ENCODE results near the gene MYADM.

Gene MYADM

GRCh38 chr19:53892301-53892980 is 24.8 kb downstream of the MYADM start:
- Mint-ChIP-seq H3K9me3 (no peaks in the 10 kb centered on the region), H3K27me3 (ENCODE audit: low read depth) (peaks cover 14% of the 10 kb centered on the region), H3K4me1 (ENCODE audit: low read depth) (no peaks in the 10 kb centered on the region), H3K4me3 (no peak overlapping the region), H3K36me3 (ENCODE audit: low read depth) (no peaks in the 10 kb centered on the region), H3K27ac (no peak overlapping the region)

- Mint-ChIP-seq H3K4me3 (no peak overlapping the region), H3K4me1 (ENCODE audit: low read depth) (no peaks in the 10 kb centered on the region), H3K27ac (no peak overlapping the region)
Measured at GRCh38 chr19:53892981-53893325, 25.3 kb downstream of the MYADM start.

GRCh38 chr19:53894707-53895106 is 27.0 kb downstream of the MYADM start:
- Mint-ChIP-seq H3K36me3 (ENCODE audit: low read depth) (no peaks in the 10 kb centered on the region), H3K4me3 (no peak overlapping the region), H3K9me3 (no peaks in the 10 kb centered on the region), H3K27me3 (ENCODE audit: low read depth) (peaks cover 20% of the 10 kb centered on the region), H3K27ac (no peak overlapping the region), H3K4me1 (ENCODE audit: low read depth) (no peaks in the 10 kb centered on the region)

More at GRCh38 chr19:53892981-53893325, 25.3 kb downstream of the MYADM start:
- H3K36me3 Mint-ChIP-seq (ENCODE audit: low read depth), result no peaks in the 10 kb centered on the region
- no peaks in the 10 kb centered on the region for H3K9me3 Mint-ChIP-seq
- H3K27me3 Mint-ChIP-seq (ENCODE audit: low read depth), result peaks cover 16% of the 10 kb centered on the region

GRCh38 chr19:53896682-53897081 is 29.0 kb downstream of the MYADM start:
- Mint-ChIP-seq H3K27ac (no peak overlapping the region), H3K27me3 (ENCODE audit: low read depth) (peaks cover 17% of the 10 kb centered on the region), H3K9me3 (no peaks in the 10 kb centered on the region), H3K4me1 (ENCODE audit: low read depth) (no peaks in the 10 kb centered on the region), H3K36me3 (ENCODE audit: low read depth) (no peaks in the 10 kb centered on the region), H3K4me3 (no peak overlapping the region)

- H3K4me1 Mint-ChIP-seq (ENCODE audit: low read depth), result no peaks in the 10 kb centered on the region
- H3K9me3 Mint-ChIP-seq, result no peaks in the 10 kb centered on the region
- no peak overlapping the region for H3K27ac Mint-ChIP-seq
- H3K27me3 Mint-ChIP-seq (ENCODE audit: low read depth), result peaks cover 12% of the 10 kb centered on the region
- H3K36me3 Mint-ChIP-seq (ENCODE audit: low read depth), result no peaks in the 10 kb centered on the region
- H3K4me3 Mint-ChIP-seq, result no peak overlapping the region
Measured at GRCh38 chr19:53897459-53897858, 29.8 kb downstream of the MYADM start.

- H3K27me3 Mint-ChIP-seq (ENCODE audit: low read depth), result peaks cover 12% of the 10 kb centered on the region
- H3K36me3 Mint-ChIP-seq (ENCODE audit: low read depth), result no peaks in the 10 kb centered on the region
- no peaks in the 10 kb centered on the region for H3K4me1 Mint-ChIP-seq (ENCODE audit: low read depth)
- H3K27ac Mint-ChIP-seq, result no peak overlapping the region
- no peaks in the 10 kb centered on the region for H3K9me3 Mint-ChIP-seq
- no peak overlapping the region for H3K4me3 Mint-ChIP-seq
Measured at GRCh38 chr19:53898166-53898565, 30.5 kb downstream of the MYADM start.

GRCh38 chr19:53898636-53899341 is 31.1 kb downstream of the MYADM start:
- Mint-ChIP-seq H3K4me3 (no peak overlapping the region), H3K27me3 (ENCODE audit: low read depth) (peaks cover 12% of the 10 kb centered on the region), H3K27ac (no peak overlapping the region), H3K36me3 (ENCODE audit: low read depth) (no peaks in the 10 kb centered on the region), H3K4me1 (ENCODE audit: low read depth) (no peaks in the 10 kb centered on the region), H3K9me3 (no peaks in the 10 kb centered on the region)

GRCh38 chr19:53900191-53900860 is 32.6 kb downstream of the MYADM start:
- Mint-ChIP-seq H3K9me3 (no peaks in the 10 kb centered on the region), H3K4me1 (ENCODE audit: low read depth) (peaks cover 13% of the 10 kb centered on the region), H3K36me3 (ENCODE audit: low read depth) (no peaks in the 10 kb centered on the region), H3K27ac (no peak overlapping the region), H3K4me3 (no peak overlapping the region), H3K27me3 (ENCODE audit: low read depth) (peaks cover 19% of the 10 kb centered on the region)

- Mint-ChIP-seq H3K27ac (no peak overlapping the region), H3K4me3 (no peak overlapping the region), H3K4me1 (ENCODE audit: low read depth) (peaks cover 22% of the 10 kb centered on the region), H3K36me3 (ENCODE audit: low read depth) (no peaks in the 10 kb centered on the region), H3K27me3 (ENCODE audit: low read depth) (peaks cover 36% of the 10 kb centered on the region), H3K9me3 (no peaks in the 10 kb centered on the region)
Measured at GRCh38 chr19:53903055-53903680, 35.5 kb downstream of the MYADM start.

- Mint-ChIP-seq H3K4me1 (ENCODE audit: low read depth) (peaks cover 25% of the 10 kb centered on the region), H3K9me3 (no peaks in the 10 kb centered on the region), H3K4me3 (no peak overlapping the region), H3K27ac (no peak overlapping the region), H3K27me3 (ENCODE audit: low read depth) (peaks cover 47% of the 10 kb centered on the region), H3K36me3 (ENCODE audit: low read depth) (peaks cover 2% of the 10 kb centered on the region)
Measured at GRCh38 chr19:53904909-53905308, 37.2 kb downstream of the MYADM start.

GRCh38 chr19:53905787-53906186 is 38.1 kb downstream of the MYADM start:
- H3K9me3 Mint-ChIP-seq, result no peaks in the 10 kb centered on the region
- H3K4me1 Mint-ChIP-seq (ENCODE audit: low read depth), result peaks cover 25% of the 10 kb centered on the region
- peaks cover 2% of the 10 kb centered on the region for H3K36me3 Mint-ChIP-seq (ENCODE audit: low read depth)
- peak overlapping the region; percentile 47 for H3K27ac Mint-ChIP-seq
- peak overlapping the region; percentile 38 for H3K4me3 Mint-ChIP-seq
- peaks cover 56% of the 10 kb centered on the region for H3K27me3 Mint-ChIP-seq (ENCODE audit: low read depth)

GRCh38 chr19:53906211-53907192 is 38.8 kb downstream of the MYADM start:
- Mint-ChIP-seq H3K36me3 (ENCODE audit: low read depth) (peaks cover 2% of the 10 kb centered on the region), H3K9me3 (no peaks in the 10 kb centered on the region), H3K4me3 (no peak overlapping the region), H3K27me3 (ENCODE audit: low read depth) (peaks cover 63% of the 10 kb centered on the region), H3K4me1 (ENCODE audit: low read depth) (peaks cover 25% of the 10 kb centered on the region), H3K27ac (no peak overlapping the region)

GRCh38 chr19:53907193-53907581 is 39.5 kb downstream of the MYADM start:
- H3K4me1 Mint-ChIP-seq (ENCODE audit: low read depth), result peaks cover 25% of the 10 kb centered on the region
- H3K4me3 Mint-ChIP-seq, result no peak overlapping the region
- H3K27me3 Mint-ChIP-seq (ENCODE audit: low read depth), result peaks cover 70% of the 10 kb centered on the region

GRCh38 chr19:53907690-53908089 is 40.0 kb downstream of the MYADM start:
- peaks cover 2% of the 10 kb centered on the region for H3K36me3 Mint-ChIP-seq (ENCODE audit: low read depth)
- H3K27me3 Mint-ChIP-seq (ENCODE audit: low read depth), result peaks cover 71% of the 10 kb centered on the region
- no peak overlapping the region for H3K4me3 Mint-ChIP-seq
- no peaks in the 10 kb centered on the region for H3K9me3 Mint-ChIP-seq
- no peak overlapping the region for H3K27ac Mint-ChIP-seq
- H3K4me1 Mint-ChIP-seq (ENCODE audit: low read depth), result peaks cover 25% of the 10 kb centered on the region

More at GRCh38 chr19:53907193-53907581, 39.5 kb downstream of the MYADM start:
- H3K9me3 Mint-ChIP-seq, result no peaks in the 10 kb centered on the region
- H3K27ac Mint-ChIP-seq, result no peak overlapping the region
- H3K36me3 Mint-ChIP-seq (ENCODE audit: low read depth), result peaks cover 2% of the 10 kb centered on the region
